Upper lobe of left lung (tissue), 4 donors: ENCODE data around the gene TRAPPC3L.

ENCODE experiments used
- EP300 ChIP-seq, 4 donors: sonication (generic); formaldehyde crosslinking; IDR thresholded peaks; one replicate each; pipeline ENCODE4 v1.5.1; 2017; ENCODE audit warnings: antibody characterized with exemption in 4 of 4, control low read depth in 2 of 4
- POLR2A ChIP-seq, 4 donors: fragments of 450-650 bp; IDR thresholded peaks; one replicate each; pipeline ENCODE4 v1.5.1; 2016 to 2017; ENCODE audit warnings: antibody characterized with exemption in 4 of 4, mild to moderate bottlenecking in 2 of 4
- POLR2AphosphoS5 ChIP-seq, 2 donors: sonication (generic); formaldehyde crosslinking; IDR thresholded peaks; one replicate each; pipeline ENCODE4 v1.5.1; 2017; ENCODE audit warnings: antibody characterized with exemption in 2 of 2
- TF ChIP-seq, protein P1 (sequence below), 6 experiments: fragments of 450-650 bp in 4 of 6; fragments of 200-600 bp in 2 of 6; sonication (generic) in 2 of 6; IDR thresholded peaks; one replicate each; pipeline ENCODE4 v1.5.1; 2016 to 2019; ENCODE audit warnings: antibody characterized with exemption in 6 of 6

DNA sequence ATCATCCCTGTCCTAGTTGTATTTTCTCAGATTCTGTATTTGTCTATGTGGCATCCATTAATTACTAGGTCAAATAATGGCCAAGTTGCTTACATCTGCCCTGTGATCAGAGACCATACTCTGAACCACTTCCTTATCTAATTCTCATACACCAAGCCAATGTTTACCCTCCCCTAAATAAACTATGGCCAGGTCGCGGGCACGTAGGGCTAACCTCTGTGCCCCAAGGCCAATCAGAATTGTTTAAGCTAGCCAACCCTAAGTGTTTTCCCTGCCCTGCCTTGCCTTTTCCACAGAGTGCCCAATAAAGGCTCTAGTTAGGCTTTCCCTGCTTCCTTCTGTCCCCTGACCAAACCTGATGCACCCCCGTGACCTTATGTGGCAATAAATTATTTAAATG is 5.3 kb upstream of the TRAPPC3L start:
- TF ChIP-seq, protein P1, sequence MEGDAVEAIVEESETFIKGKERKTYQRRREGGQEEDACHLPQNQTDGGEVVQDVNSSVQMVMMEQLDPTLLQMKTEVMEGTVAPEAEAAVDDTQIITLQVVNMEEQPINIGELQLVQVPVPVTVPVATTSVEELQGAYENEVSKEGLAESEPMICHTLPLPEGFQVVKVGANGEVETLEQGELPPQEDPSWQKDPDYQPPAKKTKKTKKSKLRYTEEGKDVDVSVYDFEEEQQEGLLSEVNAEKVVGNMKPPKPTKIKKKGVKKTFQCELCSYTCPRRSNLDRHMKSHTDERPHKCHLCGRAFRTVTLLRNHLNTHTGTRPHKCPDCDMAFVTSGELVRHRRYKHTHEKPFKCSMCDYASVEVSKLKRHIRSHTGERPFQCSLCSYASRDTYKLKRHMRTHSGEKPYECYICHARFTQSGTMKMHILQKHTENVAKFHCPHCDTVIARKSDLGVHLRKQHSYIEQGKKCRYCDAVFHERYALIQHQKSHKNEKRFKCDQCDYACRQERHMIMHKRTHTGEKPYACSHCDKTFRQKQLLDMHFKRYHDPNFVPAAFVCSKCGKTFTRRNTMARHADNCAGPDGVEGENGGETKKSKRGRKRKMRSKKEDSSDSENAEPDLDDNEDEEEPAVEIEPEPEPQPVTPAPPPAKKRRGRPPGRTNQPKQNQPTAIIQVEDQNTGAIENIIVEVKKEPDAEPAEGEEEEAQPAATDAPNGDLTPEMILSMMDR (IDR thresholded peaks at IDR 0.05): no peak
- TF ChIP-seq EP300 (IDR thresholded peaks at IDR 0.05) (no peak), POLR2A (IDR thresholded peaks at IDR 0.05) (no peak), POLR2AphosphoS5 (IDR thresholded peaks at IDR 0.05) (no peak)
